Ishikawa (cell line): ENCODE measurements around the gene MERTK.

ENCODE experiments used
- CEBPB ChIP-seq: IDR thresholded peaks from 2 replicates; pipeline ENCODE4 v1.6.1; 2012
- CREB1 ChIP-seq: IDR thresholded peaks from 2 replicates; pipeline ENCODE4 v1.6.1; 2012; ENCODE audit warnings: low read depth
- EGR1 ChIP-seq: IDR thresholded peaks from 2 replicates; pipeline ENCODE4 v1.6.1; 2012
- EP300 ChIP-seq: IDR thresholded peaks from 2 replicates; pipeline ENCODE4 v1.6.1; 2012; ENCODE audit warnings: borderline replicate concordance
- FOXM1 ChIP-seq: IDR thresholded peaks from 2 replicates; pipeline ENCODE4 v1.6.1; 2012; ENCODE audit warnings: low read depth, borderline replicate concordance
- NFIC ChIP-seq: IDR thresholded peaks from 2 replicates; pipeline ENCODE4 v1.6.1; 2012
- RAD21 ChIP-seq: IDR thresholded peaks from 2 replicates; pipeline ENCODE4 v1.6.1; 2012; ENCODE audit warnings: low read depth
- TAF1 ChIP-seq: IDR thresholded peaks from 2 replicates; pipeline ENCODE4 v1.6.1; 2012; ENCODE audit warnings: low read depth, mild to moderate bottlenecking
- TCF12 ChIP-seq: IDR thresholded peaks from 2 replicates; pipeline ENCODE4 v1.6.1; 2012; ENCODE audit warnings: low read depth
- TEAD4 ChIP-seq: IDR thresholded peaks from 2 replicates; pipeline ENCODE4 v1.6.1; 2012
- YY1 ChIP-seq: IDR thresholded peaks from 2 replicates; pipeline ENCODE4 v1.6.1; 2012; ENCODE audit warnings: low read depth
- ZBTB7A ChIP-seq: IDR thresholded peaks from 2 replicates; pipeline ENCODE4 v1.6.1; 2012; ENCODE audit warnings: low read depth
- TF ChIP-seq, protein P1 (sequence below): IDR thresholded peaks from 2 replicates; pipeline ENCODE4 v1.6.1; 2012; ENCODE audit warnings: low read depth, mild to moderate bottlenecking
- TF ChIP-seq, protein P2 (sequence below): IDR thresholded peaks from 2 replicates; pipeline ENCODE4 v1.6.1; 2012
- TF ChIP-seq, protein P3 (sequence below): IDR thresholded peaks from 2 replicates; pipeline ENCODE4 v1.6.1; 2012

The MERTK gene

DNA sequence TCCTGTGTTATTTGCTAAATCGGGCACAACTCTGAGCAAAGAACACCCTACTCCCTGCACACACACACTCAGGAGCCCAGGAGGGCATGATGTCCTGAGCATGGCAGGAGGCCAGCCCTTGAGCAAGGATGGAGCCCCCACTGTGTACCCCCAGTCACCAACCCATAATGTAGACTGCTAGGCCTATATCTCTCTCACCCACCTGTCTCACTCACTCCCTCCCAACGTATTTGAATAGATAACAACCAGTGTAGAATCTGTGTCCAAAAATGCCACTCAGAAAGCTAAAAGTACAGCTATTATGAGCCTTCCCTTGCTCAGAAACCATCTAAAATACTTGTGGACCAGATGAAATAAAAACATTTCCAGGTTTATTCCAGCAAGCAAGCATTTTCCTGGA lies 29.3 kb downstream of the MERTK start:
- TF ChIP-seq TEAD4 = no peak
- TF ChIP-seq, protein P1, sequence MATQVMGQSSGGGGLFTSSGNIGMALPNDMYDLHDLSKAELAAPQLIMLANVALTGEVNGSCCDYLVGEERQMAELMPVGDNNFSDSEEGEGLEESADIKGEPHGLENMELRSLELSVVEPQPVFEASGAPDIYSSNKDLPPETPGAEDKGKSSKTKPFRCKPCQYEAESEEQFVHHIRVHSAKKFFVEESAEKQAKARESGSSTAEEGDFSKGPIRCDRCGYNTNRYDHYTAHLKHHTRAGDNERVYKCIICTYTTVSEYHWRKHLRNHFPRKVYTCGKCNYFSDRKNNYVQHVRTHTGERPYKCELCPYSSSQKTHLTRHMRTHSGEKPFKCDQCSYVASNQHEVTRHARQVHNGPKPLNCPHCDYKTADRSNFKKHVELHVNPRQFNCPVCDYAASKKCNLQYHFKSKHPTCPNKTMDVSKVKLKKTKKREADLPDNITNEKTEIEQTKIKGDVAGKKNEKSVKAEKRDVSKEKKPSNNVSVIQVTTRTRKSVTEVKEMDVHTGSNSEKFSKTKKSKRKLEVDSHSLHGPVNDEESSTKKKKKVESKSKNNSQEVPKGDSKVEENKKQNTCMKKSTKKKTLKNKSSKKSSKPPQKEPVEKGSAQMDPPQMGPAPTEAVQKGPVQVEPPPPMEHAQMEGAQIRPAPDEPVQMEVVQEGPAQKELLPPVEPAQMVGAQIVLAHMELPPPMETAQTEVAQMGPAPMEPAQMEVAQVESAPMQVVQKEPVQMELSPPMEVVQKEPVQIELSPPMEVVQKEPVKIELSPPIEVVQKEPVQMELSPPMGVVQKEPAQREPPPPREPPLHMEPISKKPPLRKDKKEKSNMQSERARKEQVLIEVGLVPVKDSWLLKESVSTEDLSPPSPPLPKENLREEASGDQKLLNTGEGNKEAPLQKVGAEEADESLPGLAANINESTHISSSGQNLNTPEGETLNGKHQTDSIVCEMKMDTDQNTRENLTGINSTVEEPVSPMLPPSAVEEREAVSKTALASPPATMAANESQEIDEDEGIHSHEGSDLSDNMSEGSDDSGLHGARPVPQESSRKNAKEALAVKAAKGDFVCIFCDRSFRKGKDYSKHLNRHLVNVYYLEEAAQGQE = no peak
- TF ChIP-seq, protein P2, sequence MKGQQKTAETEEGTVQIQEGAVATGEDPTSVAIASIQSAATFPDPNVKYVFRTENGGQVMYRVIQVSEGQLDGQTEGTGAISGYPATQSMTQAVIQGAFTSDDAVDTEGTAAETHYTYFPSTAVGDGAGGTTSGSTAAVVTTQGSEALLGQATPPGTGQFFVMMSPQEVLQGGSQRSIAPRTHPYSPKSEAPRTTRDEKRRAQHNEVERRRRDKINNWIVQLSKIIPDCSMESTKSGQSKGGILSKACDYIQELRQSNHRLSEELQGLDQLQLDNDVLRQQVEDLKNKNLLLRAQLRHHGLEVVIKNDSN = no peak
- TF ChIP-seq EP300 = no peak
- no peak for TF ChIP-seq YY1
- TF ChIP-seq EGR1 = no peak
- TF ChIP-seq TAF1 = no peak
- no peak for TF ChIP-seq NFIC
- TF ChIP-seq CREB1 = no peak
- no peak for TF ChIP-seq TCF12

DNA sequence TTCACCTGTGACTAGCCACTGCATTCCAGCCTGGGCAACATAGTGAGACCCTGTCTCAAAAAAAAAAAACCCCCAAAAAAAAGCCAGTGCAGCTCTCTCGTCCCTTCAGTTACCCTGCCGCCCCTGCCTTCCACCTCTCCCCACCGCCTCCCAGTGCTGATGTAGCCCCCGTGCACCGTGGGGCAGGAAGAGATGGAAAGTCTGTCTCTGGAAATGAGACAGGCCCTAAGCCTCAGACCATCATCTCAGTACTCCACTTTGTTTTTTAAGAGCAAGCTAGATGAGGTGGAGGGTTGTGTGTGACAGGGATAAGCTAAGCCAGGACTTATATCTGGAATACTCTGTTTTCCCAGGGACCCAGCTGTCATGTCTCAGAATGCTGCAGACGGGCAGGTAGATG lies 32.0 kb downstream of the MERTK start:
- TF ChIP-seq TAF1 = no peak
- TF ChIP-seq TCF12 = no peak
- no peak for TF ChIP-seq ZBTB7A

DNA sequence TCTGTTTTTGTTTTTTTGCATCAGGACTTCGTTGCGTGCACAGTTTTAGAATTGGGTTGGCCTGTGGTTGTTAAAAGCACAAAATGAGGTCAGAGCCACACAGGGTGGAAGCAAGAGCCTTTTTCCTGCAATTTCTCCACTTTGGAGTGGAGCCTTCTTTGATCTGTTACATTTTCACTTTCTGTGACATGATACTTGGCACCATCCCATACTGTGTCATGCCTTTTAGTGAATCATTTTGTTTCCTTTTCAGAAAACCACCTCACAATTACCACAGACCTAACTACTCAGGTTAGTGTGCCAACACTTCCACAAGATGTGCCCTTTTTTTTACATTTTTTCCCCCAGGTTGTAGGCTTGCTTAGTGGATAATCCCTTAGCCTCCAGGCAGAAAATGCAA lies 32.5 kb downstream of the MERTK start:
- TF ChIP-seq ZBTB7A = no peak
- TF ChIP-seq, protein P3, sequence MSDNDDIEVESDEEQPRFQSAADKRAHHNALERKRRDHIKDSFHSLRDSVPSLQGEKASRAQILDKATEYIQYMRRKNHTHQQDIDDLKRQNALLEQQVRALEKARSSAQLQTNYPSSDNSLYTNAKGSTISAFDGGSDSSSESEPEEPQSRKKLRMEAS = no peak
- no peak for TF ChIP-seq TCF12
- TF ChIP-seq, protein P2 = no peak
- no peak for TF ChIP-seq CEBPB
- no peak for TF ChIP-seq RAD21
- no peak for TF ChIP-seq YY1
- TF ChIP-seq CREB1 = no peak
- TF ChIP-seq NFIC = no peak
- TF ChIP-seq TAF1 = no peak

DNA sequence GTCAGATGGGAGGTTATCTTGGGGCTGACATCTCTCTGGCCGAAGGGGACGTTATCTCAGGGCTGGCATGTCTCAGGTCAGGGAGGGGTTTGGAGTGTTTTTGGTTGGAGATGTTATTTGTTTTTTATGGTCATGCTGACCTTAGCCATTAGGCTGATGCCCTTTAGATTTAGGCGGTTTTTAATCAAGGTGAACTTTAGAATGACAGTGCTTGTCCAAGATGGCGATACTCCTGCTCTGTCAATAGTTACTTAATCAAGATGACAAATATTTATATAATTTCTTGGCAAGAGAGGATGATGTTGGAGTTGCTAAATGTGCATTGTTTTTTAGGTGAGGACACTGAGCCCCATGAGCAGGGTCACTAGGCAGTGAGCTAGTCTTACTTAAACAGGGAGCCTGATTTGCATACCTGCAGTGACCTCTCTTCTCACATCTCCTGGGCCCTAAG lies 34.5 kb downstream of the MERTK start:
- TF ChIP-seq, protein P1 = no peak
- TF ChIP-seq YY1 (no peak), TAF1 (no peak), RAD21 (no peak), NFIC (no peak), ZBTB7A (no peak), TEAD4 (no peak), TCF12 (no peak)
- TF ChIP-seq, protein P2 = no peak
- TF ChIP-seq, protein P3 = no peak

DNA sequence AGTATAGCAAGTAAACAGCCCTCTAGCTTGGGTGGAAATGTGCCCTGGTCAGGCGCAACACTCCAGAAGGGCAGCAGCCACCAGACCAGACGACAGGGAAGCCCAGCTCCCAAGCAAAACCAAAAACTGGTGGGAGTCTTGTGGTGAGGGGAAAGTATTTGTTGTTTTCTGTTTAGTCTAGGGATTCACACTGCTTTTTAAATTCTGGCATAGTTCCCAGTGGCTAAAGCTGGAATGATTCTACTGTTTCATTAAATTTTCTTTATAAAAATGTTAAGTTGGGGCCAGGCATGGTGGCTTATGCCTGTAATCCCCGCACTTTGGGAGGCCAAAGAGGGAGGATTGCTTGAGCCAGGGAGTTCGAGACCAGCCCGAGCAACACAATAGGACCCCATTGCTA lies 38.5 kb downstream of the MERTK start:
- TF ChIP-seq NFIC (no peak), ZBTB7A (no peak), CEBPB (no peak), TEAD4 (no peak), TAF1 (no peak), FOXM1 (no peak), RAD21 (no peak), EP300 (no peak)
- TF ChIP-seq, protein P2 = no peak
- TF ChIP-seq, protein P3 = no peak

DNA sequence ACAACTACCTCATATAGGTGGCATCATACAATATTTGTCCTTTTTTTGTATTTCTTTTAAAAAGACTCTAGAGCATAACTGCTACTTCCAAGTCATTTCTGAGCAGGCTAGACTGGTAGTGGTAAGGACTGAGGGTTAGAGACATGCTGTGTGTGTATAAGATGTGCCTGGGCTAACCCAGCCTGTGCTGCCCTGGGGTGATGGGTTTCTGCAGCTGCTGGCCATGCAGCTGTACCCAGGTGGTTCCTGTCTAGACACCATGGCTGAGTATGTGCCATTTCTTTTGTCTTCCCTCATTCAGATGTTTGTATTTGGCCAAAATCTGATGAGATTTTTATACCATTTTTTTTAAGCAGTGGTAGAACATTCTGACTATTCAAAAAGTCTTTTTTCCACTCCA lies 40.0 kb downstream of the MERTK start:
- TF ChIP-seq FOXM1 (no peak), EGR1 (no peak), CREB1 (no peak), ZBTB7A (no peak), TCF12 (no peak), EP300 (no peak), NFIC (no peak), RAD21 (no peak), TAF1 (no peak), CEBPB (no peak), YY1 (no peak), TEAD4 (no peak)
- TF ChIP-seq, protein P2 = no peak
- TF ChIP-seq, protein P1 = no peak
- TF ChIP-seq, protein P3 = no peak
